ENCODE results near the gene MCTP1.

MCTP1 gene
- long read RNA-seq, donor 1: 0 reads
- long read RNA-seq, donor 2: 0 reads
- long read RNA-seq, donor 3: 0 reads
- long read RNA-seq, donor 4, partial matches to known transcripts: 0 of 1 reads
- long read RNA-seq, donor 4, other reads (novel, unspliced or antisense): 0 of 1 reads
- long read RNA-seq, donor 5: 0 reads
- long read RNA-seq, donor 6, partial matches to known transcripts: 0 of 1 reads
- long read RNA-seq, donor 6, other reads (novel, unspliced or antisense): 0 of 1 reads
- long read RNA-seq, donor 7, partial matches to known transcripts: 0 of 1 reads
- long read RNA-seq, donor 7, other reads (novel, unspliced or antisense): 0 of 1 reads
- long read RNA-seq, donor 8: 0 reads

GRCh38 chr5:95284572-95285408, at the start of gene MCTP1:
TSS of gene MCTP1 (minus strand) at chr5:95285094.
- peak; percentile 87 for DNase-seq

- DNase-seq: no peak
These were observed 47.3 kb upstream of the MCTP1 start for GRCh38 chr5:95332158-95332557.

GRCh38 chr5:95331358-95331757, 46.5 kb upstream of the MCTP1 start:
- DNase-seq: no peak

GRCh38 chr5:95327211-95327610, 42.3 kb upstream of the MCTP1 start:
- DNase-seq: no peak

GRCh38 chr5:95317687-95318086, 32.8 kb upstream of the MCTP1 start:
- DNase-seq: no peak

- no peak for DNase-seq
These were observed 32.2 kb upstream of the MCTP1 start for GRCh38 chr5:95317085-95317484.

GRCh38 chr5:95304711-95305110, 19.8 kb upstream of the MCTP1 start:
- no peak for DNase-seq

GRCh38 chr5:95298651-95299050, 13.8 kb upstream of the MCTP1 start:
- DNase-seq: no peak

GRCh38 chr5:95296291-95296690, 11.4 kb upstream of the MCTP1 start:
- no peak for DNase-seq

- no peak for DNase-seq
These were observed 488 bp upstream of the MCTP1 start for GRCh38 chr5:95285409-95285755.

GRCh38 chr5:95283761-95284571, 928 bp downstream of the MCTP1 start:
- peak; percentile 84 for DNase-seq

GRCh38 chr5:95283022-95283615, 1.8 kb downstream of the MCTP1 start:
- peak; percentile 16 for DNase-seq

- DNase-seq: no peak
These were observed 3.7 kb downstream of the MCTP1 start for GRCh38 chr5:95281226-95281625.

- DNase-seq: no peak
These were observed 4.3 kb downstream of the MCTP1 start for GRCh38 chr5:95280401-95281095.

GRCh38 chr5:95274011-95274410, 10.9 kb downstream of the MCTP1 start:
- DNase-seq: no peak

GRCh38 chr5:95272316-95272929, 12.5 kb downstream of the MCTP1 start:
- DNase-seq: no peak

- DNase-seq: no peak
These were observed 21.8 kb downstream of the MCTP1 start for GRCh38 chr5:95262933-95263660.

- no peak for DNase-seq
These were observed 23.3 kb downstream of the MCTP1 start for GRCh38 chr5:95261437-95262175.

GRCh38 chr5:95256991-95257390, 27.9 kb downstream of the MCTP1 start:
- no peak for DNase-seq

GRCh38 chr5:95256446-95256845, 28.4 kb downstream of the MCTP1 start:
- no peak for DNase-seq

Data from right kidney (tissue), 9 donors.